ENCODE results near the gene NINJ2.

- TF ChIP-seq ATF7 (IDR thresholded peaks at IDR 0.05; ENCODE audit: low read depth): no peak
- TF ChIP-seq CUX1 (IDR thresholded peaks at IDR 0.05; ENCODE audit: insufficient replicate concordance, low read depth, low read length): no peak
- no peak for TF ChIP-seq E2F4 (IDR thresholded peaks at IDR 0.05; ENCODE audit: low read depth, low read length)
- no peak for TF ChIP-seq POLR2A (IDR thresholded peaks at IDR 0.05; ENCODE audit: low read depth, low read length)
- TF ChIP-seq TCF12 (IDR thresholded peaks at IDR 0.05; ENCODE audit: low read depth, low read length): no peak
- no peak for TF ChIP-seq SMAD1 (IDR thresholded peaks at IDR 0.05; ENCODE audit: low read depth, partially characterized antibody)
- no peak for TF ChIP-seq MAX (IDR thresholded peaks at IDR 0.05; ENCODE audit: low read depth, low read length)
- TF ChIP-seq EP300 (IDR thresholded peaks at IDR 0.05; ENCODE audit: borderline replicate concordance in 1 of 2, control insufficient read depth in 1 of 2, low read depth in 2 of 2, low read length in 2 of 2): no peak
- TF ChIP-seq, protein P1, sequence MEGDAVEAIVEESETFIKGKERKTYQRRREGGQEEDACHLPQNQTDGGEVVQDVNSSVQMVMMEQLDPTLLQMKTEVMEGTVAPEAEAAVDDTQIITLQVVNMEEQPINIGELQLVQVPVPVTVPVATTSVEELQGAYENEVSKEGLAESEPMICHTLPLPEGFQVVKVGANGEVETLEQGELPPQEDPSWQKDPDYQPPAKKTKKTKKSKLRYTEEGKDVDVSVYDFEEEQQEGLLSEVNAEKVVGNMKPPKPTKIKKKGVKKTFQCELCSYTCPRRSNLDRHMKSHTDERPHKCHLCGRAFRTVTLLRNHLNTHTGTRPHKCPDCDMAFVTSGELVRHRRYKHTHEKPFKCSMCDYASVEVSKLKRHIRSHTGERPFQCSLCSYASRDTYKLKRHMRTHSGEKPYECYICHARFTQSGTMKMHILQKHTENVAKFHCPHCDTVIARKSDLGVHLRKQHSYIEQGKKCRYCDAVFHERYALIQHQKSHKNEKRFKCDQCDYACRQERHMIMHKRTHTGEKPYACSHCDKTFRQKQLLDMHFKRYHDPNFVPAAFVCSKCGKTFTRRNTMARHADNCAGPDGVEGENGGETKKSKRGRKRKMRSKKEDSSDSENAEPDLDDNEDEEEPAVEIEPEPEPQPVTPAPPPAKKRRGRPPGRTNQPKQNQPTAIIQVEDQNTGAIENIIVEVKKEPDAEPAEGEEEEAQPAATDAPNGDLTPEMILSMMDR (IDR thresholded peaks at IDR 0.05 in 2 of 3, conservative IDR thresholded peaks at IDR 0.05 in 1 of 3; ENCODE audit: control insufficient read depth in 2 of 3, extremely low read depth in 1 of 3, insufficient read depth in 1 of 3, low read depth in 3 of 3, low read length in 3 of 3): no peak
- no peak for TF ChIP-seq TBL1XR1 (IDR thresholded peaks at IDR 0.05; ENCODE audit: low read depth, low read length)
- no peak for TF ChIP-seq MXI1 (IDR thresholded peaks at IDR 0.05; ENCODE audit: low read depth, low read length)
- TF ChIP-seq SMC3 (IDR thresholded peaks at IDR 0.05; ENCODE audit: borderline replicate concordance, low read length): no peak
- no peak for TF ChIP-seq E2F8 (IDR thresholded peaks at IDR 0.05; ENCODE audit: low read depth, partially characterized antibody)
Observed at GRCh38 chr12:520119-520518, 143.1 kb downstream of the NINJ2 start.

All from GM12878 (cell line).